C1 segment of cervical spinal cord (tissue), 14 donors: ENCODE results near the gene DENND2C.
"Not testable (repeated sequence)": the region's sequence is repeated elsewhere in the genome, so short reads cannot be mapped to it uniquely, and the experiment has no call there.

Experiments
- DNase-seq, 14 donors: peaks; one replicate each; lab custom pipeline; 2025; lab: John Stamatoyannopoulos, UW

The DENND2C gene

DNA sequence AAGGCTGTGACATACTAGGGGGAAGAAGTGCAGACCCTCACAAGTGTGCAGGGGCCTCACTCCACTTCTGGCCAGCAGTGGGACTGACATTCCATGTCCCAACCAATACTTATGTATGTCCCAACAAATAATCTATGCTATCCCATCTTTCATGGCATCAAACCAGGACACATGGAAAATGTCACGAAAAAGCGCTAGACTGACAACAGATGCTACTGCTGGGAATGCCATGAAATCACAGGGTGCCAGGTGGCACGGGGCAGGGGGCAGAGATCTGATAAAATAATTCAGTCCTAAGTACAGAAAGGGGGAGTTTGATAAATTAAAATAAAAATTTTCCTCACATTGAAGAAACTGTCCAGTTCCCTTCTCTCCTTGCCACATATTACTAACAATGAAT, 60.8 kb downstream of the DENND2C start:
- no peak for DNase-seq

GRCh38 chr1:114607223-114607622, 62.6 kb downstream of the DENND2C start:
- DNase-seq, result no peak

GRCh38 chr1:114597949-114598348, 71.9 kb downstream of the DENND2C start:
- DNase-seq, result no peak

GRCh38 chr1:114595602-114596001, 74.2 kb downstream of the DENND2C start:
- DNase-seq, result no peak

- DNase-seq, result no peak
Measured at GRCh38 chr1:114594046-114594445, 75.8 kb downstream of the DENND2C start.

GRCh38 chr1:114589122-114589521, 80.7 kb downstream of the DENND2C start:
- no peak for DNase-seq

DNA sequence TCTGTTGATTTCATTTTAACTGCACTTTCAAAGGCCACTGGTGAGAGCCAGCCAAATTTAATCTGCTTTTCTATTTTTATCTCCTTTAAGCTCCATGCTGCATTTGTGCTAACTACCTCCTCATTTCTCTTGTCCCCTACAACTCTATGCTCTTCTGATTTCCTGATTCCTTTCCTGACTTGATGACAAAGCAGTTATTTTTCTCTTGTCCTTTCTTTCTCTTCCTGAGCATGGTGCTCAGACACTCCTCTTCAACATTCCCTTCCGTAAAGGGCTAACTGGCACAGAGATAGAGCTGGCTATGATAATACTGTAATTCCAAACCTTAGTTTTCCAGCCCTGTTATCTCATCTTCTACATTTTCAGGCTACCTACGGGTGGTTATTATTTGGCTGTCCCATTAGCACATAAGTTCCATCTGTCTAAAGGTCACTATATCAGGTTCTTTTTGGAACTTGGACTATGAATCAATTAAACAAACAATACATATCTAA, 81.6 kb downstream of the DENND2C start:
- no peak for DNase-seq

DNA sequence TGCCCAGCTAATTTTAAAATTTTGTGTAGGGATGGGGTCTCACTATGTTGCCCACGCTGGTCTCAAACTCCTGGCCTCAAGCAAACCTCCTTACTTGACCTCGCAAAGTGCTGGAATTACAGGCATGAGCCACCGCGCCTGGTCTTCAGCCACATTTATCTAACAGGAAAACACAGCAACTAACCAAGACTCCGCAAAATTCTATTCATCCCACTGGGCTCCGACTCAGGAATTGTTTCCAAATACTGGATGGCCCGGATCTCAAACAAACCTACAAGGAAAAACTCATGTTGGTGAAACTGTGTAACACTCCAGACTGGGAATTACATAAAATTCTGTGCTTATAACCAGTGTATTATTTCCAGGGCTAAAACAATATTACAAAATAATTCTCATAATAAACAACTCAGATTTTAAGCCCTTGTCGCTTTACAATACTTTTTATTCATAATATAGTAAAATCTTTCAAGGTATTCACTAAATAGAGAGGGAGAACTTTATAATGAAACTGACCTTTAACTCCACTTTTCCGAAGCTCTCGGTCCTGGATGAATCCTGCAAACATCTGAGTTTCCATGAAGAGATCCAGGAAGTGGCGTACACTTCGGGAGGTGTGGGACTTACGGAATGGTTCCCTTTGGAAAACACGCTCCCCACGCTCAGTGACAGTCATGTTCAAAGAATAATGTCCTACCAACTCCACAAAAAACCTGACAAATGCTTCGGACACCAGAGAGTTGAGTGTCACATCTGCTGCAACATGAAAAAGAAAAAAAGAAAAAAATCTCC, 82.5 kb downstream of the DENND2C start:
- DNase-seq, result no peak

GRCh38 chr1:114586513-114587047, 83.3 kb downstream of the DENND2C start:
- no peak for DNase-seq

- no peak for DNase-seq
Measured at GRCh38 chr1:114585231-114585630, 84.6 kb downstream of the DENND2C start.

DNA sequence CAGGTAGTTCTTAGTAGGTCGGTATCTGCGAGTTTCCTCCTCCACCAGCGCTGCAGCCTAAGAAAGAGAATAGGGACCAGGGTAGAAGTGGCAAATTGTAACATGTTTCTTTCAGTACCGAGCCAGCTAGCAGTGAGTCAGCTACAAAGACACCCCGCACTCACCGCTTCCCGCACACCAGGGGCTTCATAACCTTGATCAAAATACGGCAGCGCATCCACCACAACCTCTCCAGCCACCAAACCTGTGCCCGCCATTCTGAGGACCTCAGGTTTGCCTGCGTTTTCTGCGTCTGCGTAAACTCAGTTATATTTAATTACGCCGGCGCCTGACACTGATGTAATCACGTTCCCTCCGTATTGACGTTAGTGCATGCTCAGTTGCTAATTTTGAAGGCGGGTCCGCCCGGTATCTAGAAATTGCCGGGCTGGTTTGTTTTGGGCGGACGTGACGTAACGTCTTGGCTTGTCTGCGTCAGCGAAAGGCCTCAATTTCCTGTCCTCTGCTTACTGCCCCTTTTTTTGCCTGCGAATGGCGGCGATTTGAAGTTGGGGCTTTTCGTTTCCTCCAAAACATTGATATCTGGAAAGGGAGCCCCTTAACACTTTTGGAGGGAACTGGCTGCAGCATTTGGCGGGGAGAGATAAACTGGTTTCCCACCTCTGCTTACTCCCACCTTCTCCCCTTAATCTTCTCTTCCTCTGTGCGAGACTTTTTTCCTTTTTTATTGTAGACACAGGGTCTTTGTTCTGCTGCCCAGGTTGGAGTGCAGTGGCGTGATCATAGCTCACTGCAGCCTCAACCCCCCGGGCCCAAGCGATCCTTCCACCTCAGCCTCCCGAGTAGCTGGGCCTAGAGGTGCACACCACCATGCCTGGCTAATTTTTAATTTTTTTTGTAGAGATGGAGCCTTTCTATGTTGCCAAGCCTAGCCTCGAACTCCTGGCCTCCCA, 88.2 kb downstream of the DENND2C start, which contains the start of gene BCAS2:
Gene BCAS2 (minus strand): TSS at position 281 of the 953 bp plus-strand sequence. CDS start 24 bp downstream, at position 257.
- peak; percentile 37 to 99 (median 92) for DNase-seq

DNA sequence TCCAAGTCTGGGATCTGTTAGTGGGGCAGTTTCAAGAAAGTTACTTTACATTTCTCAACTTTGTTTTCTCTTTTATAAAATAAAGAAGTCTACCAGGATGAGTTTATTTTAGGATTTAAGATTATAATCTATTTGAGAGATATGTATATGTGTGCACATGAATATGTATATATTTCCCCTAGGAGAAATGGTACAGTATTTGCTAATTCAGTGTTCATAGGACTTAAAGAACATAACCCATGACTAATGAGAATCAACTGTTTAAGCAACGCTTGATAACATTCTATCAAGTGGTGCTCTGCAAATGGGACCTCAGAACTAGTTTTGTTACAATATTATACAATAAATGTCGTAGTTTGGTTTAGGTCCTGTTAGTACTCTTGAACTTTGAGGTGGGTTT, 95.5 kb downstream of the DENND2C start:
- no peak for DNase-seq

DNA sequence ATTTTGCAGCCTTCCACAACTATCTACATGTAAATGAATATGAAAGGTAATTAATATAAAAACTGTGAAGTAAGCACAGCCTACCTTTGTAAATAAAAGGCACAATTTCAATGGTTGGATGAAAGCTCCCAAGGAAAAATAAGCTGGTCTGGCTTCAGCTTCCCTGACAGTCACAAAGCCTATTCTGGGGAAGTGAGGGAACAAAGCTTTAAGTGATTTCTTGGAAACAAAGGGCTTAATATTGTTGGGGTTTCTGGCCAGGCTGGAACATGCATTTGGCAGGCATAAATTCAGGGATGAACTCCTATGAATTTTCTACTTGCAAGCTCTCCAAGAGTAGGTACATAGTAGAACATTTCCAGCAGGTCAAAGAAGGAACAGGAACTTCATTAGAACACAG, 105.7 kb downstream of the DENND2C start:
- peak in 1 of 14 donors; percentile 6 for DNase-seq

- not testable (repeated sequence) for DNase-seq
Measured at GRCh38 chr1:114562978-114563510, 106.8 kb downstream of the DENND2C start.

GRCh38 chr1:114561333-114561732, 108.5 kb downstream of the DENND2C start:
- DNase-seq, result no peak

DNA sequence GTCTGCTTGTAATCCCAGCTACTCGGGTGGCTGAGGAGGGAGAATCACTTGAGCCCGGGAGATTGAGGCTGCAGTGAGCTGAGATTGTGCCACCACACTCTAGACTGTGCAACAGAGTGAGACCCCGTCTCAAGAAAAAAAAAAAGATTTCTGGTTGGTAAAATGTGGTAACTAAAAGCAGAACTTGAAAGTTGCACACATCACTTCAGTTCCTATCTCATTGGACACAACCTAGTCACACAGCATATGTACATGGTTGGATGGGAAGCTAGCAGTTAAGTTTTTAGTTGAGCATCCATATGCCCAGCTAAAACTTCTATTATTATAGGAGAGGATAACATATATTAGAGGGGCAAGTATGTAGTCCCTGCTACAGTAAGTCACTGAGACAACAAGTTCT, 110.5 kb downstream of the DENND2C start:
- no peak for DNase-seq

DNA sequence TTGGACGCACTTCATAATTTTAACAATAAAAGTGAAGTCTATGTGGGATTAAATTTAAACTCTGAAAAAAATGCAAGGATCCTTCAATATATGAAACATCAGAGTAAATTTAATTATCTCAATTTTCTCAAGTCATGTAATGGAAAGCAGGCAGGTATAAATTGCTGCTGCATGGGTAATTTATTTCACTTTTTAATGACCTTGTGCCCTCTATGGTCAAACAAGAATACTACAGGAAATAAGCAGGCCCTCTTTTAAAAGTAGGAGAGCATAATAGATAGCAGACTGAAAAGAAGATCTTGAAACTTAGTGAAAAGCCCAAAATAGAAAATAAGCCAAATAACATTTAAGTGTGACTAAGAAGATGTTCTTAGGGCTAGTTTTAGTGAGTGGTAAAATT, 111.3 kb downstream of the DENND2C start:
- no peak for DNase-seq

- no peak for DNase-seq
Measured at GRCh38 chr1:114554577-114554976, 115.3 kb downstream of the DENND2C start.

- DNase-seq, result no peak
Measured at GRCh38 chr1:114552106-114552639, 117.7 kb downstream of the DENND2C start.

DNA sequence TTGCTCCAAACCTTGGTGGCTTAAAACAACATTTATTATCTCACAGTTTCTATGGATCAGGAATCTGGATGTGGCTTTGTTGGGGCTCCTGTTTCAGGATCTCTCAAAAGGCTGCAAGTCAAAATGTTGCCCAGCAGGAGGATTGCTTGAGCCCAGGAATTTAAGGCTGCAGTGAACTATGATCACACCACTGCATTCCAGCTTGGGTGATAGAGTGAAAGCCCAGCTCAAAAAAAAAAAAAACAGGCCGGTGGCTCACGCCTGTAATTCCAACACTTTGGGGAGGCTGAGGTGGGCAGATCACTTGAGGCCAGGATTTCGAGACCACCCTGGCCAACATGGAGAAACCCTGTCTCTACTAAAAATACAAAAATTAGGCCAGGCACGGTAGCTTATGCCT, 118.4 kb downstream of the DENND2C start:
- DNase-seq, result no peak

GRCh38 chr1:114550336-114550735, 119.5 kb downstream of the DENND2C start:
- no peak for DNase-seq
